ENCODE results near the gene RGS6. TPM values are rescaled to one million over a fixed set of nuclear protein-coding genes. Genes with fewer than 3 reads are reported as not detected.

Gene RGS6
- total RNA-seq, 1 donor from 2014 or later = 5.2 TPM

GRCh38 chr14:72094844-72095582 is 162.8 kb downstream of the RGS6 start:
- Histone ChIP-seq H3K9ac (ENCODE audit: low read depth in 1 of 3, low read length in 3 of 3) (no peak overlapping the region), H3K4me1 (ENCODE audit: control insufficient read depth in 3 of 3, insufficient read depth in 3 of 3, low read length in 3 of 3) (no peaks in the 10 kb centered on the region), H3K4me3 (ENCODE audit: low read length in 3 of 3) (no peak overlapping the region), H3K36me3 (ENCODE audit: control insufficient read depth in 3 of 3, insufficient read depth in 3 of 3, low read length in 3 of 3) (no peaks in the 10 kb centered on the region), H3K27me3 (ENCODE audit: control insufficient read depth in 3 of 3, insufficient read depth in 3 of 3, low read length in 3 of 3) (no peaks in the 10 kb centered on the region), H3K27ac (ENCODE audit: low read depth, low read length) (no peak overlapping the region), H3K9me3 (ENCODE audit: control insufficient read depth in 3 of 3, low read length in 3 of 3) (no peaks in the 10 kb centered on the region)

GRCh38 chr14:72097173-72097783 is 165.0 kb downstream of the RGS6 start:
- no peak overlapping the region for H3K4me3 ChIP-seq (ENCODE audit: low read length in 3 of 3)

GRCh38 chr14:72098210-72098609 is 166.0 kb downstream of the RGS6 start:
- Histone ChIP-seq H3K9ac (ENCODE audit: low read depth in 1 of 3, low read length in 3 of 3) (no peak overlapping the region), H3K27ac (ENCODE audit: low read depth, low read length) (no peak overlapping the region), H3K36me3 (ENCODE audit: control insufficient read depth in 3 of 3, insufficient read depth in 3 of 3, low read length in 3 of 3) (no peaks in the 10 kb centered on the region), H3K9me3 (ENCODE audit: control insufficient read depth in 3 of 3, low read length in 3 of 3) (no peaks in the 10 kb centered on the region), H3K27me3 (ENCODE audit: control insufficient read depth in 3 of 3, insufficient read depth in 3 of 3, low read length in 3 of 3) (no peaks in the 10 kb centered on the region), H3K4me1 (ENCODE audit: control insufficient read depth in 3 of 3, insufficient read depth in 3 of 3, low read length in 3 of 3) (no peaks in the 10 kb centered on the region), H3K4me3 (ENCODE audit: low read length in 3 of 3) (no peak overlapping the region)

More at GRCh38 chr14:72097173-72097783, 165.0 kb downstream of the RGS6 start:
- no peaks in the 10 kb centered on the region for H3K27me3 ChIP-seq (ENCODE audit: control insufficient read depth in 3 of 3, insufficient read depth in 3 of 3, low read length in 3 of 3)
- no peaks in the 10 kb centered on the region for H3K36me3 ChIP-seq (ENCODE audit: control insufficient read depth in 3 of 3, insufficient read depth in 3 of 3, low read length in 3 of 3)
- H3K9me3 ChIP-seq (ENCODE audit: control insufficient read depth in 3 of 3, low read length in 3 of 3) = no peaks in the 10 kb centered on the region
- no peak overlapping the region for H3K27ac ChIP-seq (ENCODE audit: low read depth, low read length)
- H3K9ac ChIP-seq (ENCODE audit: low read depth in 1 of 3, low read length in 3 of 3) = no peak overlapping the region
- no peaks in the 10 kb centered on the region for H3K4me1 ChIP-seq (ENCODE audit: control insufficient read depth in 3 of 3, insufficient read depth in 3 of 3, low read length in 3 of 3)

- H3K9me3 ChIP-seq (ENCODE audit: control insufficient read depth in 3 of 3, low read length in 3 of 3) = no peaks in the 10 kb centered on the region
- H3K4me3 ChIP-seq (ENCODE audit: low read length in 3 of 3) = no peak overlapping the region
- no peaks in the 10 kb centered on the region for H3K4me1 ChIP-seq (ENCODE audit: control insufficient read depth in 3 of 3, insufficient read depth in 3 of 3, low read length in 3 of 3)
- no peaks in the 10 kb centered on the region for H3K36me3 ChIP-seq (ENCODE audit: control insufficient read depth in 3 of 3, insufficient read depth in 3 of 3, low read length in 3 of 3)
- no peak overlapping the region for H3K27ac ChIP-seq (ENCODE audit: low read depth, low read length)
- H3K9ac ChIP-seq (ENCODE audit: low read depth in 1 of 3, low read length in 3 of 3) = no peak overlapping the region
- H3K27me3 ChIP-seq (ENCODE audit: control insufficient read depth in 3 of 3, insufficient read depth in 3 of 3, low read length in 3 of 3) = no peaks in the 10 kb centered on the region
Measured at GRCh38 chr14:72099566-72099965, 167.3 kb downstream of the RGS6 start.

- Histone ChIP-seq H3K27ac (ENCODE audit: low read depth, low read length) (no peak overlapping the region), H3K4me3 (ENCODE audit: low read length in 3 of 3) (no peak overlapping the region), H3K4me1 (ENCODE audit: control insufficient read depth in 3 of 3, insufficient read depth in 3 of 3, low read length in 3 of 3) (no peaks in the 10 kb centered on the region), H3K27me3 (ENCODE audit: control insufficient read depth in 3 of 3, insufficient read depth in 3 of 3, low read length in 3 of 3) (no peaks in the 10 kb centered on the region), H3K36me3 (ENCODE audit: control insufficient read depth in 3 of 3, insufficient read depth in 3 of 3, low read length in 3 of 3) (no peaks in the 10 kb centered on the region), H3K9me3 (ENCODE audit: control insufficient read depth in 3 of 3, low read length in 3 of 3) (no peaks in the 10 kb centered on the region), H3K9ac (ENCODE audit: low read depth in 1 of 3, low read length in 3 of 3) (no peak overlapping the region)
Measured at GRCh38 chr14:72104011-72104613, 171.9 kb downstream of the RGS6 start.

GRCh38 chr14:72111911-72112310 is 179.7 kb downstream of the RGS6 start:
- Histone ChIP-seq H3K4me3 (ENCODE audit: low read length in 3 of 3) (no peak overlapping the region), H3K36me3 (ENCODE audit: control insufficient read depth in 3 of 3, insufficient read depth in 3 of 3, low read length in 3 of 3) (no peaks in the 10 kb centered on the region), H3K4me1 (ENCODE audit: control insufficient read depth in 3 of 3, insufficient read depth in 3 of 3, low read length in 3 of 3) (no peaks in the 10 kb centered on the region), H3K27me3 (ENCODE audit: control insufficient read depth in 3 of 3, insufficient read depth in 3 of 3, low read length in 3 of 3) (no peaks in the 10 kb centered on the region), H3K9ac (ENCODE audit: low read depth in 1 of 3, low read length in 3 of 3) (no peak overlapping the region), H3K9me3 (ENCODE audit: control insufficient read depth in 3 of 3, low read length in 3 of 3) (no peaks in the 10 kb centered on the region), H3K27ac (ENCODE audit: low read depth, low read length) (no peak overlapping the region)

GRCh38 chr14:72118841-72119240 is 186.6 kb downstream of the RGS6 start:
- Histone ChIP-seq H3K4me3 (ENCODE audit: low read length in 3 of 3) (no peak overlapping the region), H3K27ac (ENCODE audit: low read depth, low read length) (no peak overlapping the region), H3K36me3 (ENCODE audit: control insufficient read depth in 3 of 3, insufficient read depth in 3 of 3, low read length in 3 of 3) (no peaks in the 10 kb centered on the region), H3K4me1 (ENCODE audit: control insufficient read depth in 3 of 3, insufficient read depth in 3 of 3, low read length in 3 of 3) (no peaks in the 10 kb centered on the region), H3K9ac (ENCODE audit: low read depth in 1 of 3, low read length in 3 of 3) (no peak overlapping the region), H3K9me3 (ENCODE audit: control insufficient read depth in 3 of 3, low read length in 3 of 3) (no peaks in the 10 kb centered on the region), H3K27me3 (ENCODE audit: control insufficient read depth in 3 of 3, insufficient read depth in 3 of 3, low read length in 3 of 3) (no peaks in the 10 kb centered on the region)

GRCh38 chr14:72120315-72120714 is 188.1 kb downstream of the RGS6 start:
- no peaks in the 10 kb centered on the region for H3K36me3 ChIP-seq (ENCODE audit: control insufficient read depth in 3 of 3, insufficient read depth in 3 of 3, low read length in 3 of 3)
- H3K4me1 ChIP-seq (ENCODE audit: control insufficient read depth in 3 of 3, insufficient read depth in 3 of 3, low read length in 3 of 3) = no peaks in the 10 kb centered on the region
- no peak overlapping the region for H3K9ac ChIP-seq (ENCODE audit: low read depth in 1 of 3, low read length in 3 of 3)
- H3K4me3 ChIP-seq (ENCODE audit: low read length in 3 of 3) = no peak overlapping the region
- no peaks in the 10 kb centered on the region for H3K27me3 ChIP-seq (ENCODE audit: control insufficient read depth in 3 of 3, insufficient read depth in 3 of 3, low read length in 3 of 3)
- no peaks in the 10 kb centered on the region for H3K9me3 ChIP-seq (ENCODE audit: control insufficient read depth in 3 of 3, low read length in 3 of 3)
- H3K27ac ChIP-seq (ENCODE audit: low read depth, low read length) = no peak overlapping the region

- Histone ChIP-seq H3K27ac (ENCODE audit: low read depth, low read length) (no peak overlapping the region), H3K4me3 (ENCODE audit: low read length in 3 of 3) (no peak overlapping the region), H3K9ac (ENCODE audit: low read depth in 1 of 3, low read length in 3 of 3) (no peak overlapping the region), H3K4me1 (ENCODE audit: control insufficient read depth in 3 of 3, insufficient read depth in 3 of 3, low read length in 3 of 3) (no peaks in the 10 kb centered on the region), H3K27me3 (ENCODE audit: control insufficient read depth in 3 of 3, insufficient read depth in 3 of 3, low read length in 3 of 3) (no peaks in the 10 kb centered on the region), H3K9me3 (ENCODE audit: control insufficient read depth in 3 of 3, low read length in 3 of 3) (no peaks in the 10 kb centered on the region), H3K36me3 (ENCODE audit: control insufficient read depth in 3 of 3, insufficient read depth in 3 of 3, low read length in 3 of 3) (no peaks in the 10 kb centered on the region)
Measured at GRCh38 chr14:72123755-72124154, 191.5 kb downstream of the RGS6 start.

GRCh38 chr14:72124171-72124570 is 191.9 kb downstream of the RGS6 start:
- Histone ChIP-seq H3K4me3 (ENCODE audit: low read length in 3 of 3) (no peak overlapping the region), H3K27me3 (ENCODE audit: control insufficient read depth in 3 of 3, insufficient read depth in 3 of 3, low read length in 3 of 3) (no peaks in the 10 kb centered on the region), H3K9ac (ENCODE audit: low read depth in 1 of 3, low read length in 3 of 3) (no peak overlapping the region), H3K27ac (ENCODE audit: low read depth, low read length) (no peak overlapping the region), H3K4me1 (ENCODE audit: control insufficient read depth in 3 of 3, insufficient read depth in 3 of 3, low read length in 3 of 3) (no peaks in the 10 kb centered on the region), H3K36me3 (ENCODE audit: control insufficient read depth in 3 of 3, insufficient read depth in 3 of 3, low read length in 3 of 3) (no peaks in the 10 kb centered on the region), H3K9me3 (ENCODE audit: control insufficient read depth in 3 of 3, low read length in 3 of 3) (no peaks in the 10 kb centered on the region)

Data from skeletal muscle tissue (tissue), 4 donors.